ENCODE results near the gene NACC2.

The NACC2 gene

GRCh38 chr9:135980926-135981630, 114.0 kb downstream of the NACC2 start:
- Histone ChIP-seq H3K4me3 (ENCODE audit: low read length) (no peak overlapping the region), H3K27me3 (ENCODE audit: control insufficient read depth, insufficient read depth, low read length) (peaks cover 7% of the 10 kb centered on the region), H3K4me1 (ENCODE audit: control insufficient read depth, insufficient read depth, low read length) (no peaks in the 10 kb centered on the region), H3K27ac (ENCODE audit: low read depth, low read length) (no peak overlapping the region), H3K36me3 (ENCODE audit: control insufficient read depth, insufficient read depth, low read length) (no peaks in the 10 kb centered on the region), H3K9ac (ENCODE audit: low read length) (no peak overlapping the region)

GRCh38 chr9:135979547-135980166, 115.4 kb downstream of the NACC2 start:
- H3K9ac ChIP-seq (ENCODE audit: low read length), result no peak overlapping the region

GRCh38 chr9:135978642-135979546, 116.2 kb downstream of the NACC2 start:
- Histone ChIP-seq H3K4me1 (ENCODE audit: control insufficient read depth, insufficient read depth, low read length) (no peaks in the 10 kb centered on the region), H3K36me3 (ENCODE audit: control insufficient read depth, insufficient read depth, low read length) (no peaks in the 10 kb centered on the region), H3K9ac (ENCODE audit: low read length) (no peak overlapping the region), H3K4me3 (ENCODE audit: low read length) (no peak overlapping the region), H3K27ac (ENCODE audit: low read depth, low read length) (no peak overlapping the region), H3K27me3 (ENCODE audit: control insufficient read depth, insufficient read depth, low read length) (peaks cover 5% of the 10 kb centered on the region)

More at GRCh38 chr9:135979547-135980166, 115.4 kb downstream of the NACC2 start:
- H3K27ac ChIP-seq (ENCODE audit: low read depth, low read length), result no peak overlapping the region
- no peak overlapping the region for H3K4me3 ChIP-seq (ENCODE audit: low read length)
- H3K27me3 ChIP-seq (ENCODE audit: control insufficient read depth, insufficient read depth, low read length), result peaks cover 5% of the 10 kb centered on the region
- H3K4me1 ChIP-seq (ENCODE audit: control insufficient read depth, insufficient read depth, low read length), result no peaks in the 10 kb centered on the region
- no peaks in the 10 kb centered on the region for H3K36me3 ChIP-seq (ENCODE audit: control insufficient read depth, insufficient read depth, low read length)

GRCh38 chr9:135976944-135977343, 118.1 kb downstream of the NACC2 start:
- peaks cover 5% of the 10 kb centered on the region for H3K27me3 ChIP-seq (ENCODE audit: control insufficient read depth, insufficient read depth, low read length)

GRCh38 chr9:135976531-135976930, 118.6 kb downstream of the NACC2 start:
- Histone ChIP-seq H3K4me1 (ENCODE audit: control insufficient read depth, insufficient read depth, low read length) (no peaks in the 10 kb centered on the region), H3K36me3 (ENCODE audit: control insufficient read depth, insufficient read depth, low read length) (no peaks in the 10 kb centered on the region), H3K9ac (ENCODE audit: low read length) (no peak overlapping the region), H3K4me3 (ENCODE audit: low read length) (no peak overlapping the region), H3K27ac (ENCODE audit: low read depth, low read length) (no peak overlapping the region), H3K27me3 (ENCODE audit: control insufficient read depth, insufficient read depth, low read length) (peaks cover 5% of the 10 kb centered on the region)

More at GRCh38 chr9:135976944-135977343, 118.1 kb downstream of the NACC2 start:
- H3K27ac ChIP-seq (ENCODE audit: low read depth, low read length), result no peak overlapping the region
- no peak overlapping the region for H3K9ac ChIP-seq (ENCODE audit: low read length)
- no peak overlapping the region for H3K4me3 ChIP-seq (ENCODE audit: low read length)
- no peaks in the 10 kb centered on the region for H3K4me1 ChIP-seq (ENCODE audit: control insufficient read depth, insufficient read depth, low read length)
- no peaks in the 10 kb centered on the region for H3K36me3 ChIP-seq (ENCODE audit: control insufficient read depth, insufficient read depth, low read length)

GRCh38 chr9:135975834-135976233, 119.3 kb downstream of the NACC2 start:
- Histone ChIP-seq H3K4me3 (ENCODE audit: low read length) (no peak overlapping the region), H3K27ac (ENCODE audit: low read depth, low read length) (no peak overlapping the region), H3K4me1 (ENCODE audit: control insufficient read depth, insufficient read depth, low read length) (no peaks in the 10 kb centered on the region), H3K36me3 (ENCODE audit: control insufficient read depth, insufficient read depth, low read length) (no peaks in the 10 kb centered on the region), H3K9ac (ENCODE audit: low read length) (no peak overlapping the region), H3K27me3 (ENCODE audit: control insufficient read depth, insufficient read depth, low read length) (peaks cover 5% of the 10 kb centered on the region)

- Histone ChIP-seq H3K4me3 (ENCODE audit: low read length) (no peak overlapping the region), H3K9ac (ENCODE audit: low read length) (no peak overlapping the region), H3K27ac (ENCODE audit: low read depth, low read length) (no peak overlapping the region), H3K4me1 (ENCODE audit: control insufficient read depth, insufficient read depth, low read length) (no peaks in the 10 kb centered on the region), H3K36me3 (ENCODE audit: control insufficient read depth, insufficient read depth, low read length) (no peaks in the 10 kb centered on the region), H3K27me3 (ENCODE audit: control insufficient read depth, insufficient read depth, low read length) (no peaks in the 10 kb centered on the region)
Observed at GRCh38 chr9:135974220-135974573, 120.9 kb downstream of the NACC2 start.

GRCh38 chr9:135973277-135974219, 121.5 kb downstream of the NACC2 start:
- Histone ChIP-seq H3K27me3 (ENCODE audit: control insufficient read depth, insufficient read depth, low read length) (no peaks in the 10 kb centered on the region), H3K27ac (ENCODE audit: low read depth, low read length) (no peak overlapping the region), H3K4me1 (ENCODE audit: control insufficient read depth, insufficient read depth, low read length) (no peaks in the 10 kb centered on the region), H3K9ac (ENCODE audit: low read length) (no peak overlapping the region), H3K36me3 (ENCODE audit: control insufficient read depth, insufficient read depth, low read length) (no peaks in the 10 kb centered on the region), H3K4me3 (ENCODE audit: low read length) (no peak overlapping the region)

GRCh38 chr9:135971892-135972291, 123.2 kb downstream of the NACC2 start:
- Histone ChIP-seq H3K27ac (ENCODE audit: low read depth, low read length) (no peak overlapping the region), H3K4me3 (ENCODE audit: low read length) (no peak overlapping the region), H3K36me3 (ENCODE audit: control insufficient read depth, insufficient read depth, low read length) (no peaks in the 10 kb centered on the region), H3K9ac (ENCODE audit: low read length) (no peak overlapping the region), H3K27me3 (ENCODE audit: control insufficient read depth, insufficient read depth, low read length) (no peaks in the 10 kb centered on the region), H3K4me1 (ENCODE audit: control insufficient read depth, insufficient read depth, low read length) (no peaks in the 10 kb centered on the region)

- H3K4me3 ChIP-seq (ENCODE audit: low read length), result no peak overlapping the region
- H3K27me3 ChIP-seq (ENCODE audit: control insufficient read depth, insufficient read depth, low read length), result no peaks in the 10 kb centered on the region
- no peak overlapping the region for H3K27ac ChIP-seq (ENCODE audit: low read depth, low read length)
- no peaks in the 10 kb centered on the region for H3K36me3 ChIP-seq (ENCODE audit: control insufficient read depth, insufficient read depth, low read length)
- no peak overlapping the region for H3K9ac ChIP-seq (ENCODE audit: low read length)
- no peaks in the 10 kb centered on the region for H3K4me1 ChIP-seq (ENCODE audit: control insufficient read depth, insufficient read depth, low read length)
Observed at GRCh38 chr9:135971111-135971766, 123.8 kb downstream of the NACC2 start.

GRCh38 chr9:135970128-135970815, 124.8 kb downstream of the NACC2 start:
- no peak overlapping the region for H3K4me3 ChIP-seq (ENCODE audit: low read length)
- no peak overlapping the region for H3K9ac ChIP-seq (ENCODE audit: low read length)
- no peaks in the 10 kb centered on the region for H3K36me3 ChIP-seq (ENCODE audit: control insufficient read depth, insufficient read depth, low read length)
- H3K27ac ChIP-seq (ENCODE audit: low read depth, low read length), result no peak overlapping the region
- H3K27me3 ChIP-seq (ENCODE audit: control insufficient read depth, insufficient read depth, low read length), result no peaks in the 10 kb centered on the region
- no peaks in the 10 kb centered on the region for H3K4me1 ChIP-seq (ENCODE audit: control insufficient read depth, insufficient read depth, low read length)
